DMS153 (cell line): ENCODE measurements around the gene BTD.
"Not testable (repeated sequence)": the region's sequence is repeated elsewhere in the genome, so short reads cannot be mapped to it uniquely, and the experiment has no call there.

ENCODE experiments used
- DNase-seq: peaks from one replicate; lab custom pipeline; 2025; lab: John Stamatoyannopoulos, UW

The BTD gene

GRCh38 chr3:15604584-15604983, 3.0 kb downstream of the BTD start:
- not testable (repeated sequence) for DNase-seq

- no peak for DNase-seq
Observed at GRCh38 chr3:15606434-15606891, 4.9 kb downstream of the BTD start.

- DNase-seq, result no peak
Observed at GRCh38 chr3:15610082-15610759, 8.7 kb downstream of the BTD start.

GRCh38 chr3:15611018-15611417, 9.5 kb downstream of the BTD start:
- no peak for DNase-seq

GRCh38 chr3:15612001-15612400, 10.5 kb downstream of the BTD start:
- DNase-seq, result no peak

- no peak for DNase-seq
Observed at GRCh38 chr3:15614958-15615357, 13.4 kb downstream of the BTD start.

GRCh38 chr3:15616053-15616452, 14.5 kb downstream of the BTD start:
- no peak for DNase-seq

- not testable (repeated sequence) for DNase-seq
Observed at GRCh38 chr3:15619659-15620464, 18.3 kb downstream of the BTD start.

GRCh38 chr3:15623535-15624440, 22.2 kb downstream of the BTD start:
- no peak for DNase-seq

GRCh38 chr3:15628967-15629366, 27.4 kb downstream of the BTD start:
- DNase-seq, result no peak

GRCh38 chr3:15629860-15630597, 28.5 kb downstream of the BTD start:
- peak; percentile 10 for DNase-seq

- DNase-seq, result no peak
Observed at GRCh38 chr3:15630646-15631350, 29.3 kb downstream of the BTD start.

GRCh38 chr3:15631426-15632211, 30.1 kb downstream of the BTD start:
- no peak for DNase-seq

- no peak for DNase-seq
Observed at GRCh38 chr3:15632212-15632580, 30.7 kb downstream of the BTD start.

GRCh38 chr3:15633159-15633558, 31.6 kb downstream of the BTD start:
- DNase-seq, result no peak

GRCh38 chr3:15633766-15634598, 32.4 kb downstream of the BTD start:
- no peak for DNase-seq

GRCh38 chr3:15634671-15635070, 33.1 kb downstream of the BTD start:
- DNase-seq, result no peak

GRCh38 chr3:15635121-15635661, 33.6 kb downstream of the BTD start:
- no peak for DNase-seq
